Neural crest cell (in vitro differentiated cells): ENCODE measurements around the gene YES1. TPM values are rescaled to one million over a fixed set of nuclear protein-coding genes. Genes with fewer than 3 reads are reported as not detected.

Source experiments
- DNase-seq: peaks from one replicate; pipeline ENCODE4 v3.0.0; 2021; ENCODE audit warnings: low read depth, mixed read lengths, low spot score
- H3K27ac Mint-ChIP-seq: one replicate; pipeline ENCODE4 v1.8.0; 2021; ENCODE audit warnings: mild to moderate bottlenecking, mixed read lengths; ENCODE audit not compliant: unreplicated experiment
- H3K27me3 Mint-ChIP-seq: 2 replicates; pipeline ENCODE4 v1.8.0; 2021; ENCODE audit warnings: low read depth, mild to moderate bottlenecking, mixed read lengths
- H3K36me3 Mint-ChIP-seq: 2 replicates; pipeline ENCODE4 v1.8.0; 2021; ENCODE audit warnings: low read depth, mild to moderate bottlenecking, mixed read lengths
- H3K4me1 Mint-ChIP-seq: 2 replicates; pipeline ENCODE4 v1.8.0; 2021; ENCODE audit warnings: mixed read lengths
- H3K4me3 Mint-ChIP-seq: one replicate; pipeline ENCODE4 v1.8.0; 2021; ENCODE audit warnings: mild to moderate bottlenecking, mixed read lengths
- H3K9me3 Mint-ChIP-seq: 2 replicates; pipeline ENCODE4 v1.8.0; 2021; ENCODE audit warnings: mixed read lengths
- total RNA-seq: library from RNA; stranded (reverse); gene quantifications from 2 replicates; pipeline ENCODE4 v1.2.1, GENCODE V29; 2021
- TF ChIP-seq, protein P1 (sequence below): fragments of 200-600 bp; sonication (generic); conservative IDR thresholded peaks from 2 replicates; pipeline ENCODE4 v1.5.0; 2021; ENCODE audit warnings: antibody characterized with exemption, mild to moderate bottlenecking

Gene YES1
- total RNA-seq, 1 donor from 2014 or later: 54.7 TPM

DNA sequence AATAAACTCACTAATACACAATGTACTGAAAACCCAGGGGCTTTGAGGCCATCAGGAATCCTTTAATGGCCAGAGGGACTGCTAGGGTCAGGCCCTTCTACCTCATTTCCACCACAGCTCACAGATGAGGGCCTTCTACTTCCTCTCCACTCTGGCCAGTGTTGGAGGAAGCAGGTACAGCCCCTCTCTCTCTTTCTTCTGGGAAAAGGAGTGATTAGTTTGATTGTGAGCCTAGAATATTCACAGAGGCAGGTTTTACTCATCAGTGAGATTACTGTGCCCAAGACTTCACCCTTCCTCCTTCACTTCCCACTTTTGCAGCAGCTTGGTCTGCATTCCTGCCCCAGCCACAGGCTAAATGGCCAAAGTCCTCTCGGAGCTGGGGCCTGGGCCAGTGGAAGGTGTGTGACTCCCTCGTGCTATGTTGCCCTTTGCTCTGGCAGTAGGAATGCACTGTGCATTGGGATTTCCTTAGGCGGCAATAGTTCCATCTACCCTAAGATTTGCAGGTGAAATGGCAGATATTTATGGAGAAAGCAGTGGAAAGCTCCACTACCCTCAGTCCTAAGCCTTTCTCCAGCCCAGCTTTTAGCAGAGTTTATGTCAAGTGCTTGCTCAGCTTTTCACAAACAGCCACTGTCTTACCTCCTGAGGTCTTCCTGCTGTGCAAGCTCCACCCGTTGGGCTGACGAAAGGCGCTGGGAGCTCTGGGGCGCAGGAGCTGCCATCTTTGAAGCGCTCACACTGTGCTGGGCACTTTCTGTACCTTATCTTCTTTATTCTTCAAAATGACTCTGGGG lies 36.2 kb upstream of the YES1 start:
- Mint-ChIP-seq H3K27me3 (no peaks in the 10 kb centered on the region), H3K36me3 (no peaks in the 10 kb centered on the region), H3K27ac (no peak overlapping the region), H3K4me3 (no peak overlapping the region), H3K4me1 (no peaks in the 10 kb centered on the region), H3K9me3 (no peaks in the 10 kb centered on the region)
- no peak for DNase-seq
- TF ChIP-seq, protein P1, sequence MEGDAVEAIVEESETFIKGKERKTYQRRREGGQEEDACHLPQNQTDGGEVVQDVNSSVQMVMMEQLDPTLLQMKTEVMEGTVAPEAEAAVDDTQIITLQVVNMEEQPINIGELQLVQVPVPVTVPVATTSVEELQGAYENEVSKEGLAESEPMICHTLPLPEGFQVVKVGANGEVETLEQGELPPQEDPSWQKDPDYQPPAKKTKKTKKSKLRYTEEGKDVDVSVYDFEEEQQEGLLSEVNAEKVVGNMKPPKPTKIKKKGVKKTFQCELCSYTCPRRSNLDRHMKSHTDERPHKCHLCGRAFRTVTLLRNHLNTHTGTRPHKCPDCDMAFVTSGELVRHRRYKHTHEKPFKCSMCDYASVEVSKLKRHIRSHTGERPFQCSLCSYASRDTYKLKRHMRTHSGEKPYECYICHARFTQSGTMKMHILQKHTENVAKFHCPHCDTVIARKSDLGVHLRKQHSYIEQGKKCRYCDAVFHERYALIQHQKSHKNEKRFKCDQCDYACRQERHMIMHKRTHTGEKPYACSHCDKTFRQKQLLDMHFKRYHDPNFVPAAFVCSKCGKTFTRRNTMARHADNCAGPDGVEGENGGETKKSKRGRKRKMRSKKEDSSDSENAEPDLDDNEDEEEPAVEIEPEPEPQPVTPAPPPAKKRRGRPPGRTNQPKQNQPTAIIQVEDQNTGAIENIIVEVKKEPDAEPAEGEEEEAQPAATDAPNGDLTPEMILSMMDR: no peak

DNA sequence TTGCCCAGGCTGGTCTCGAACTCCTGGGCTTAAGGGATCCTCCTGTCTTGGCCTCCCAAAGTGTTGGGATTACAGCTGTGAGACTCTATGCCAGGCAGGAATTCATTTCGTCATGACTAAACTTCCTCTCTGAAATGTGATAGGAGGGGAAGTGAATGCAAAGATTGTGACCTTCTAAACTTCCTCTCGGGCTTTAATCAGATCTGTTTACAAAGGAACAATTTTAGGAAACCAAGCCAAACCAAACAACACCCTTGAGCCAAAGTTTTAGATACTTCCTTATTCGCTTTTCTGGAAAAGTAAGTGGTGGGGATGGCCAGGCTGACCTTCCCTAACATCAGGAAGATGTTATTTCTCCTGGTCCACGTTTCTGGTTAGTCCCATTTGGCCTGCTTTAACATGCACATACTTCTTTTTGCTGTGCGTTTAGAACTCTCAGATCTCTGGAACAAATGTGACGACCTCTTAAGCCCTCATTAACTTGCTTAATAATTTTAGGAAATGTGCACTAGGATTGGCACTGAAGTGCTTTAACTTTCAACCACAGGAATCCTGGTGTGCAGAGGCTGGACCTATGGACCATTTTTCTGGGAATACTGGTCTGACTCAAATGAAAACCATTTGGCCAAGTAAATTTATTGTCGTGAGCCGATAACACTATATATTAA lies 33.2 kb upstream of the YES1 start:
- DNase-seq: no peak
- no peaks in the 10 kb centered on the region for H3K36me3 Mint-ChIP-seq
- TF ChIP-seq, protein P1: no peak
- no peak overlapping the region for H3K4me3 Mint-ChIP-seq
- H3K27ac Mint-ChIP-seq: no peak overlapping the region
- no peaks in the 10 kb centered on the region for H3K4me1 Mint-ChIP-seq
- peaks cover 4% of the 10 kb centered on the region for H3K27me3 Mint-ChIP-seq
- no peaks in the 10 kb centered on the region for H3K9me3 Mint-ChIP-seq

DNA sequence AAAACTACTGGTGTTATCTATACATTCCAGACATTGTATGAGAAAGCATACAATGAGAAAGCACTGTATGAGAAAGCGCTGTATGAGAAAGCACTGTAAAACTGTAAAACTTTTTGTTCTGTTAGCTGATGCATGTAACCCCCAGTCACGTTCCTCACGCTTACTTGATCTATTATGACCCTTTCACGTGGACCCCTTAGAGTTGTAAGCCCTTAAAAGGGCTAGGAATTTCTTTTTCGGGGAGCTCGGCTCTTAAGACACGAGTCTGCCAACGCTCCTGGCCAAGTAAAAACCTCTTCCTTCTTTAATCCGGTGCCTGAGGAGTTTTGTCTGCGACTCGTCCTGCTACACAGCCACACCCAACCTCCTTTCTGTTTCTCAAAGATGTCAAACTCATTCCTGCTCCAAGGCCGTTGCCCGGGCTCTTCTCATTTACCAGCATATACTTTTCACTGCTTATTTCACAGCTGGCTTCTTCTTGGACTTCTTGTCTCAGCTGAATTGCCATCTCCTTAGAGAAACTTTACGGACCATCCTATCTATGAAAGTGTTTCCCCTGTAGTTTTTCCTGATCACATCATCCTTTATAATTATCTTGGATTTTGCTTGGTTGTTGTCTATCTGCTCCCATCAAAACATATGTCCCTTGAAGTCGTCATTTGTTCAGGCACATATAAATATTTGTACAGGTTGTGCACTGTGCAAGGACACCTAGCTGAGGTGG lies 29.8 kb upstream of the YES1 start:
- no peaks in the 10 kb centered on the region for H3K36me3 Mint-ChIP-seq
- H3K9me3 Mint-ChIP-seq: no peaks in the 10 kb centered on the region
- no peak overlapping the region for H3K27ac Mint-ChIP-seq
- no peak for DNase-seq
- H3K27me3 Mint-ChIP-seq: peaks cover 4% of the 10 kb centered on the region
- H3K4me1 Mint-ChIP-seq: peaks cover 5% of the 10 kb centered on the region
- TF ChIP-seq, protein P1: no peak
- no peak overlapping the region for H3K4me3 Mint-ChIP-seq

DNA sequence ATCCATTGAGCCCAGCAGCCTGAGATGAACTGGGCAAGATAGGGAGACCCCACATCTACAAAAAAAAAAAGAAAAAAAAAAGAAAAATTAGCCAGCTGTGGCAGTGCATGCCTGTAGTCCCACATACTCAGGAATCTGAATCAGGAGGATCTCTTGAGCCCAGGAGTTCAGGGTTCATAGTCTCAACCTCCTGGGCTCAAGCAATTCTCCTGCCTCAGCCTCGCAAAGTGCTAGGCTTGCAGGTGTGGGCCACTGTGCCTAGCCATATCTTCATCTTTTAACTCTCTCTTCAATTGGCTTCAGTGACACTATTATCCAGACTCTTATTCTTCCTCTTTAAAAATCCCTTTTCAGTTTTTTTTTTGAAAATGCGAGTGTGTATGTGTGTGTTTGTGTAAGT lies 28.5 kb upstream of the YES1 start:
- peaks cover 5% of the 10 kb centered on the region for H3K4me1 Mint-ChIP-seq
- H3K4me3 Mint-ChIP-seq: no peak overlapping the region
- TF ChIP-seq, protein P1: no peak
- DNase-seq: no peak
- no peaks in the 10 kb centered on the region for H3K9me3 Mint-ChIP-seq
- peaks cover 4% of the 10 kb centered on the region for H3K27me3 Mint-ChIP-seq
- no peak overlapping the region for H3K27ac Mint-ChIP-seq
- H3K36me3 Mint-ChIP-seq: no peaks in the 10 kb centered on the region

DNA sequence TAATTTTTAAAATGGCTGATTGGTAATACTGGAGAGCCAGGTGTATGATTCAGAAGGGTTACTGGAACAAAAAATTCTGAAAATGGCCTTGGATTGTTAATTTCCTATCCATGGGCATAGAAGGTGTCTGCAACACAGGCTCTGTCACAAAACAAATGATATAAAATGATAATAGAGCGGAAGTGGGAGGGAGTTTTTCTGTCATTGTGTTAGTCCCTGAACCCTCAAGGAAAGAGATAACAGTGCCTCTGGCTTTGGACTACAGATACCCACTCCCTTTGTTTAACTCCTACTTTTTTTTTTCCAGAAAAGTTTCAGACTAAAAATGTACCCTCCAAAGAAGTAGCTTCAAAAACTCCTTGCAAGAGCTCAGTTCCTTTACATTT lies 28.0 kb upstream of the YES1 start:
- Mint-ChIP-seq H3K36me3 (no peaks in the 10 kb centered on the region), H3K9me3 (no peaks in the 10 kb centered on the region), H3K27ac (no peak overlapping the region), H3K4me1 (peaks cover 5% of the 10 kb centered on the region), H3K27me3 (peaks cover 4% of the 10 kb centered on the region), H3K4me3 (no peak overlapping the region)
- TF ChIP-seq, protein P1: no peak
- no peak for DNase-seq
